ENCODE results near the gene SCYL1.

- TF ChIP-seq, protein P1, sequence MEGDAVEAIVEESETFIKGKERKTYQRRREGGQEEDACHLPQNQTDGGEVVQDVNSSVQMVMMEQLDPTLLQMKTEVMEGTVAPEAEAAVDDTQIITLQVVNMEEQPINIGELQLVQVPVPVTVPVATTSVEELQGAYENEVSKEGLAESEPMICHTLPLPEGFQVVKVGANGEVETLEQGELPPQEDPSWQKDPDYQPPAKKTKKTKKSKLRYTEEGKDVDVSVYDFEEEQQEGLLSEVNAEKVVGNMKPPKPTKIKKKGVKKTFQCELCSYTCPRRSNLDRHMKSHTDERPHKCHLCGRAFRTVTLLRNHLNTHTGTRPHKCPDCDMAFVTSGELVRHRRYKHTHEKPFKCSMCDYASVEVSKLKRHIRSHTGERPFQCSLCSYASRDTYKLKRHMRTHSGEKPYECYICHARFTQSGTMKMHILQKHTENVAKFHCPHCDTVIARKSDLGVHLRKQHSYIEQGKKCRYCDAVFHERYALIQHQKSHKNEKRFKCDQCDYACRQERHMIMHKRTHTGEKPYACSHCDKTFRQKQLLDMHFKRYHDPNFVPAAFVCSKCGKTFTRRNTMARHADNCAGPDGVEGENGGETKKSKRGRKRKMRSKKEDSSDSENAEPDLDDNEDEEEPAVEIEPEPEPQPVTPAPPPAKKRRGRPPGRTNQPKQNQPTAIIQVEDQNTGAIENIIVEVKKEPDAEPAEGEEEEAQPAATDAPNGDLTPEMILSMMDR (IDR thresholded peaks at IDR 0.05; ENCODE audit: borderline replicate concordance, extremely low read depth, low read length, poor library complexity, severe bottlenecking), result no peak
- TF ChIP-seq EZH2 (IDR thresholded peaks at IDR 0.05; ENCODE audit: borderline replicate concordance, low read depth, low read length, severe bottlenecking), result peak; percentile 8
Measured at GRCh38 chr11:65558930-65559509, 34.1 kb downstream of the SCYL1 start.
